ENCODE results near the gene CEMIP.

Gene CEMIP

DNA sequence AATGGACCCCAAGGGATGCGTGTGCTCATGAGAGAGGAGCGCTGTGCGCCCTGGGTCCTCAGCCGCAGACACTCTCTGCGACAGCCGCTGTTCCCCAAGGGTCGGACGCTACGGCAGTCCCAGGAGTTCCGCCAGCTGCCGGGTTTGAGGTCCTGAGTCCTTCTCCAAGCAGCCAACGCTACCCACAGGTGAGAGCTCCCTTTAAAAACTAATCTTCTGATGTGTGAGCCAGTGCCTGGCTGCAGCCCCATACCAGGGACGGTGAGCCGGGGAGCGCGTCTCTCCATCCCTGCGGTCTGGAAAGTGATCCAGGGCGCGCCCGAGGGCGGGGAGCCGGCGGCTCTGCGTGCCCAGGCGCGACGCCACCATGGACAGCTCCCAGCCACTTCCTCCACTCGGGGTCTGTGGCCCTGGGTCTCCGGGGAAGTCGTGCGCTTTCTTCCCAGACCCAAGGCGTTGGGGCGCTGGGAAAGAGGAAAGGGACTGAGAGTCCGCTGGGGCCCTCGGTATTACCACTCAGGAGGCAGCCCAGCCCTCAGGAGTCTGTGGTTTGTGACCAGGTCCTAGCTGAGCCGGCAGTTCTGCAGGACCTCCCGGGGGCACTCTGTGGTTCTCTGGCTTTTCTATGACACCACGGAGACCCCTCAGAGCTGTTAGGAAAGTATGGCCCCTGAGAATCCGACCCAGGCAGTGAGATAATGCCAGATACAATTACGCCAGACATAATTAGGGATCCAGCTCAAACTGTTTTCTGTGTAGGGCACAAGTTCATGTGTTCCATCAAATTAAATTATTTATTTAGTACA, 1.4 kb downstream of the CEMIP start:
- peak overlapping the region; percentile 89 for H3K4me3 ChIP-seq (ENCODE audit: low read length)
- DNase-seq (ENCODE audit: low read depth), result peak; percentile 62
- TF ChIP-seq, protein P1, sequence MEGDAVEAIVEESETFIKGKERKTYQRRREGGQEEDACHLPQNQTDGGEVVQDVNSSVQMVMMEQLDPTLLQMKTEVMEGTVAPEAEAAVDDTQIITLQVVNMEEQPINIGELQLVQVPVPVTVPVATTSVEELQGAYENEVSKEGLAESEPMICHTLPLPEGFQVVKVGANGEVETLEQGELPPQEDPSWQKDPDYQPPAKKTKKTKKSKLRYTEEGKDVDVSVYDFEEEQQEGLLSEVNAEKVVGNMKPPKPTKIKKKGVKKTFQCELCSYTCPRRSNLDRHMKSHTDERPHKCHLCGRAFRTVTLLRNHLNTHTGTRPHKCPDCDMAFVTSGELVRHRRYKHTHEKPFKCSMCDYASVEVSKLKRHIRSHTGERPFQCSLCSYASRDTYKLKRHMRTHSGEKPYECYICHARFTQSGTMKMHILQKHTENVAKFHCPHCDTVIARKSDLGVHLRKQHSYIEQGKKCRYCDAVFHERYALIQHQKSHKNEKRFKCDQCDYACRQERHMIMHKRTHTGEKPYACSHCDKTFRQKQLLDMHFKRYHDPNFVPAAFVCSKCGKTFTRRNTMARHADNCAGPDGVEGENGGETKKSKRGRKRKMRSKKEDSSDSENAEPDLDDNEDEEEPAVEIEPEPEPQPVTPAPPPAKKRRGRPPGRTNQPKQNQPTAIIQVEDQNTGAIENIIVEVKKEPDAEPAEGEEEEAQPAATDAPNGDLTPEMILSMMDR (conservative IDR thresholded peaks at IDR 0.05; ENCODE audit: low read length), result no peak

DNA sequence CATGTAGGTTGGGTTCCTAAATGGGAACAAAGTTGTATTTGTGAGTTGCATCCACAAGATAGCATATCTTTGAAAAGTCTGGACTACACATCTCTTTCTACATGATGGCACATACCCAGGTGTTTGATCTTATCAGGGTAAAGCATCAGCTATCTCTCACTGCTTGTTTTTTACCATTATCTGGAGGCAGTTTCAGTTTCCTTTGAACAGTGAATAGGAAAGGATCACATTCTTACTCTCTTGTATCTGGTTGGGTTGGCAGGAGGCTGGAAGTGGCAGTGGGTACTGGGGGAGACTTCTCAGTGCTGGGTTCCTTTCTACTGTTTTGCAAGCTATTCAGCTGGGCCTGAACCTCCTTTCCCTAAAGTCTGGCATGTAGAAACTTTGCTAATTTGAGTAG, 4.1 kb downstream of the CEMIP start:
- peak overlapping the region; percentile 89 for H3K4me3 ChIP-seq (ENCODE audit: low read length)
- TF ChIP-seq, protein P1 (conservative IDR thresholded peaks at IDR 0.05; ENCODE audit: low read length), result no peak
- DNase-seq (ENCODE audit: low read depth), result no peak

DNA sequence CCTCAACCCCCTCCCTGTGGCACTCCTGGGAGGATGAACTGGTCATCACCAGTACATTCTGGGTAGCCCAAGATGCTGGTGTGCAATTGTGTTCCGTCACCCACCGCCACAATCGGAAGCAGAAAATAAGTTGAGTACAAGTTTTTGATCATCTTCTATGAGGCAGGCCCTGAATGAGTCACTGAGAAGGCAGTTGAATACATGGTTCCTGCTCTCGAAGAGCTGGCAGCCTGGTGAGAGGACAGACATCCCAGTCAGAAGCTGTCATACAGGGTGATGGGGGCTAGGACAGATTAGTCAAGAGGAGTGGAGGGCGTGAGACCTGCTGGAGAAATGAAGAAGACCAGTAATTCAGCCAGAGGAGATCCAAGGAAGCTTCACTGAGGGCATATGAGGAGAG, 6.2 kb downstream of the CEMIP start:
- no peak for DNase-seq (ENCODE audit: low read depth)
- TF ChIP-seq, protein P1 (conservative IDR thresholded peaks at IDR 0.05; ENCODE audit: low read length), result no peak

DNA sequence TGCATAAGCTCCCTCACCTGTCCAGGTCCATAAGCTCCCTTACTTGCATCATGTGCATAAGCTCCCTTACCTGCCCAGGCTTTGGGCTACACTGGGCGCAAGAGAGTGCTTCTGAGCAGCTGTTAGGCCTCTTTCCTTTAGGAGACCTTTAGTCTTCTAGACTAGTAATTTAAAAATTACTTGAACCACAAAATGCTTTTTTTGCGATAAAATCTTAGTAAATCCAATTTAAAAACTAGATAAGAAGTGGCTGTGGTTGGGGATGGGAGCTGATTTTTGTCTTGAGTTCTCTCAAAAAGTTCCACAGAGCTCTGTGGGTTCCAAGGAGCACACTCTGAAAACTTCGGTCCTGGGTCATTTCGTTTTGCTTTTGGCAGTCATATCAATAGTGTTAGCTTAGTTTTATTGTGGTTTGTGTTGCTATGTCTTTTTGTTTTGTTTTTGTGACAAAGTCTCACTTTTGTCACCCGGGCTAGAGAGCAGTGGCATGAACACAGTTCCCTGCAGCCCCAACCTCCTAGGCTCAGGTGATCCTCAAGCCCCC, 6.7 kb downstream of the CEMIP start:
- no peak for DNase-seq (ENCODE audit: low read depth)
- TF ChIP-seq, protein P1 (conservative IDR thresholded peaks at IDR 0.05; ENCODE audit: low read length), result no peak
- peak overlapping the region; percentile 19 for H3K4me3 ChIP-seq (ENCODE audit: low read length)

More for the DNA sequence above, 6.2 kb downstream of the CEMIP start:
- peak overlapping the region; percentile 19 for H3K4me3 ChIP-seq (ENCODE audit: low read length)

DNA sequence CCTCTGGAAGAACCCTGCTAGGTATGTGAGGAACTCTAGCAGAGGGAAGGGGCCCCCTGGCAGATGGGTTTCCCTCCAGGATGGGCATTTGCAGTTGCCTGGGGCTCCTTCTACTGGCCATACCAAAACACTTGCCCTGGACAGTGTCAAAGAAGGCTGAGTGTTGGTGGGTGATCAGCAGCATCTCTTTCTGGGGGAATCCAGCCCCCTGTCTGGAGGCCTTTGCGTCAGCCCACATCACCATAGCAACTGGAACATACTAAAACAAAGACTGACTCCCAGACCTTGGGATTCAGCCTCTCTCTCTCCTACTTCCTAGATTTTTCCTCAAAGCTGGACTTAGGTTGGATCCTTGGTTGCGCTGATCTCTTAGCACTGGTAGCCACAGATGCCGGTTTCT, 8.1 kb downstream of the CEMIP start:
- DNase-seq (ENCODE audit: low read depth), result no peak
- TF ChIP-seq, protein P1 (conservative IDR thresholded peaks at IDR 0.05; ENCODE audit: low read length), result peak; percentile 34
- no peak overlapping the region for H3K4me3 ChIP-seq (ENCODE audit: low read length)

DNA sequence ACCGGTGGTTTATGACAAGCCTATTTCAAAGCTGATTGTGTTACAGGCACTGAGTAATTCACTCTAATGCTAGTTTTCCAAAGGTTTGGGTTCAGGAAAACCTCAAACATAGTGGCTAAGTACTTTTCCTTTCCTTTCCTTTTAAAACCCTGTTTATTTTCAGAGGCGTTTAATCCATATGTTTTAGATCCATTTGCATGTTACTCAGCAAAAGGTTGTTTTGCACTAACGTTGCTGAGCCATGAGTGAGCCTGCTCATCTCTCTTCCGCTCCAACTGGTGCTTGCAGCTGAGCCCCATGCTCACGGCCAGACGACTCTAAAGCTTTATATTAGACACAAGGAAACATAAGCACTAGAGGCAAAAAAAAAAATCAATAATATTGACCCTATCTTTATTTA, 9.4 kb downstream of the CEMIP start:
- H3K4me3 ChIP-seq (ENCODE audit: low read length), result no peak overlapping the region
- TF ChIP-seq, protein P1 (conservative IDR thresholded peaks at IDR 0.05; ENCODE audit: low read length), result no peak
- peak; percentile 48 for DNase-seq (ENCODE audit: low read depth)

DNA sequence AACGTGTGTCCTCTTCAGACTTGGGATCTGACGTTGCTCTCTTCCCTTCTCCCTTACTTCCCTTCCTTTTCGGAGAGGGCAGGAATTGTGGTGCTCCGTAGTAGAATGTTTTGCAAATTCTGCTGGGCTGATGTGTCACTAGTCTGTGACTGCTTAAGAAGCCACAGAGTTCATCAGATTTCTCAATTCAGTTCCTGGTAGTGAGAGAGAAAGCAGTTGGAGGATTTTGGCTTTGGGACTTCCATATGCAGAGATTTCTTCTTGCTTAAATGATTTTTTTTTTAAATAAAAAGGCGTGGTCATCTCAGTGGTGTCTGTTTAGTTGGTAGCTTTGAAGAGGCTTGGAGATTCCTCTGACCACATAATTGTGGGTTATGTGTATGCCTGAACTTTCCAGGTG, 10.1 kb downstream of the CEMIP start:
- DNase-seq (ENCODE audit: low read depth), result peak; percentile 86
- TF ChIP-seq, protein P1 (conservative IDR thresholded peaks at IDR 0.05; ENCODE audit: low read length), result no peak
- peak overlapping the region; percentile 7; the same call in 1 of the 2 replicates for H3K4me3 ChIP-seq (ENCODE audit: low read length)
